ENCODE measurements around the gene ADGRV1.
"Not testable (repeated sequence)": the region's sequence is repeated elsewhere in the genome, so short reads cannot be mapped to it uniquely, and the experiment has no call there.

Gene ADGRV1

DNA sequence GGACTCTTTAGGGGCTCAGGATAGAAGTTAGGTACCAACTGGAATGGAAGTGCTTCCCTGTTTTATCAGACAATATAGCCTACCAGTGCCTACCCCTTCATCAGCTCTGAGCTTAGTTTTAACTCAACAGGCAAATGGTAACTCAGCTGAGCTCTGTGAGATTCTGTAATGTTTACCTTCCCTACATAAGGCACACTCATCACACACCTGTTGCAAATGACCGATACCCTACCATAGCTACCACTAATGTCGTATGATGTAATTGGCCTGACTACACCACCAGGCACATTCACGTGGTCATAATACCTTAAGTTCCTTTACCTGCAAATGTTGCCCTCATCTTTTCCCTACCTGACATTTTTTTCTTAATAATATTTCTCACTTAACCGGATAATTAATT, 254.8 kb downstream of the ADGRV1 start:
- DNase-seq (ENCODE audit: extremely low read depth, low read depth): no peak
- TF ChIP-seq, protein P1, sequence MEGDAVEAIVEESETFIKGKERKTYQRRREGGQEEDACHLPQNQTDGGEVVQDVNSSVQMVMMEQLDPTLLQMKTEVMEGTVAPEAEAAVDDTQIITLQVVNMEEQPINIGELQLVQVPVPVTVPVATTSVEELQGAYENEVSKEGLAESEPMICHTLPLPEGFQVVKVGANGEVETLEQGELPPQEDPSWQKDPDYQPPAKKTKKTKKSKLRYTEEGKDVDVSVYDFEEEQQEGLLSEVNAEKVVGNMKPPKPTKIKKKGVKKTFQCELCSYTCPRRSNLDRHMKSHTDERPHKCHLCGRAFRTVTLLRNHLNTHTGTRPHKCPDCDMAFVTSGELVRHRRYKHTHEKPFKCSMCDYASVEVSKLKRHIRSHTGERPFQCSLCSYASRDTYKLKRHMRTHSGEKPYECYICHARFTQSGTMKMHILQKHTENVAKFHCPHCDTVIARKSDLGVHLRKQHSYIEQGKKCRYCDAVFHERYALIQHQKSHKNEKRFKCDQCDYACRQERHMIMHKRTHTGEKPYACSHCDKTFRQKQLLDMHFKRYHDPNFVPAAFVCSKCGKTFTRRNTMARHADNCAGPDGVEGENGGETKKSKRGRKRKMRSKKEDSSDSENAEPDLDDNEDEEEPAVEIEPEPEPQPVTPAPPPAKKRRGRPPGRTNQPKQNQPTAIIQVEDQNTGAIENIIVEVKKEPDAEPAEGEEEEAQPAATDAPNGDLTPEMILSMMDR (IDR thresholded peaks at IDR 0.05; ENCODE audit: low read depth, low read length, missing control alignments): no peak
- H3K4me3 ChIP-seq (replicated peaks; ENCODE audit: low read depth, low read length): no peak overlapping the region

GRCh38 chr5:90822062-90822461, 263.5 kb downstream of the ADGRV1 start:
- not testable (repeated sequence) for H3K4me3 ChIP-seq (replicated peaks; ENCODE audit: low read depth, low read length); DNase-seq (ENCODE audit: extremely low read depth, low read depth)

DNA sequence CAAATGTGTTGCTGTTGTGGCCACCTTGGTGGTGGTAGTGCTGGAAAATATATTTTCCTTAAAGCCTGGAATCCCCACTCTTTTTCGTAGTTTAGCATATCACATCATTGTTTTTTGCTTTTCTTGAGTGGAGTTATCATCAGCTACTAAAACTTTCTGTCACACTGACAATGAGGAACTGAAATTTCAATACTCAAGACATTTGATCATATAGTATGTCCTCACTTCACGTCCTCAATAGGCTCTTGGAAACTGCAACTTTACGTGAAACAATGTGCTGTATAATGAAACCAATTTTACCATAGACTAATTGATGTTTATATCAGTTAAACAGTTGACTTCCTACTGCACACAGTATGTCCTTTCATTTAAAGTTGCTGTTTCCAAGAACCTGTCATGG, 265.8 kb downstream of the ADGRV1 start:
- TF ChIP-seq, protein P1 (IDR thresholded peaks at IDR 0.05; ENCODE audit: low read depth, low read length, missing control alignments): no peak
- DNase-seq (ENCODE audit: extremely low read depth, low read depth): no peak
- no peak overlapping the region for H3K4me3 ChIP-seq (replicated peaks; ENCODE audit: low read depth, low read length)

DNA sequence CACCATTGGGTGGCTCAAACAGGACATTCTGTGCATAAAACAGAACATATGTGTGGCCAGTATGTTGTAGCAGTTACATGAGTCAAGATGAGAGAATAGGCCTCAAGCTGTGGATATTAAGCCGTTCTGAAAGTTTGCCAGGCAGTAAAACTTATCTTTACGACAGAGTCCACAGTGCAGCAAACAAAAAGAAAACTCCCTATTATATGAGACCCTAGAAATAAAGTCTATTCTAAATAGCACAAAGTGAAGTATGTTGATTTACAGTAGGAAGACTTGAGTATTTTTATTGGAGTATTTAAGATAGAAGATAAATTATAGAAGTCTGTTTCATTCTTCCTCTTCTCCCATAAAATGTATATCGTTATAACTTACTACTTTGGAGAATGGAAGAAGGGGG, 271.5 kb downstream of the ADGRV1 start:
- DNase-seq (ENCODE audit: extremely low read depth, low read depth): no peak
- H3K4me3 ChIP-seq (replicated peaks; ENCODE audit: low read depth, low read length): no peak overlapping the region
- TF ChIP-seq, protein P1 (IDR thresholded peaks at IDR 0.05; ENCODE audit: low read depth, low read length, missing control alignments): no peak

DNA sequence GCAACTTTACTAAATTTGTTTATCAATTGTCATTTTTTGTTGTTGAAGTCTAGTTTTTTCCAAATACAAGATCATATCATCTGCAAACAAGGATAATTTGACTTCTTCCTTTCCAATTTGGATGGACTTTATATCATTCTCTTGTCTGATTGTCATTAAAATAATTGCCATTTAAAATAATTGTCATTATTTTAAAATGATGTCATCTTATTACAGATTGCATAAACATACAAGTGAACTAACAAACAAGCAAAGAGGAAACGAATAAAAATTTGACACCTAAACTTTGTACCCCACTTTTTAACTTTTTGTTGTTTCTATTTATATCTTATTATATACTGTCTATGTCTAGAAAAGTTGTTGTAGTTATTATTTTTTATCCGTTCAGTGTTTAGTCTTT, 275.2 kb downstream of the ADGRV1 start:
- DNase-seq (ENCODE audit: extremely low read depth, low read depth): no peak
- H3K4me3 ChIP-seq (replicated peaks; ENCODE audit: low read depth, low read length): no peak overlapping the region
- TF ChIP-seq, protein P1 (IDR thresholded peaks at IDR 0.05; ENCODE audit: low read depth, low read length, missing control alignments): no peak

DNA sequence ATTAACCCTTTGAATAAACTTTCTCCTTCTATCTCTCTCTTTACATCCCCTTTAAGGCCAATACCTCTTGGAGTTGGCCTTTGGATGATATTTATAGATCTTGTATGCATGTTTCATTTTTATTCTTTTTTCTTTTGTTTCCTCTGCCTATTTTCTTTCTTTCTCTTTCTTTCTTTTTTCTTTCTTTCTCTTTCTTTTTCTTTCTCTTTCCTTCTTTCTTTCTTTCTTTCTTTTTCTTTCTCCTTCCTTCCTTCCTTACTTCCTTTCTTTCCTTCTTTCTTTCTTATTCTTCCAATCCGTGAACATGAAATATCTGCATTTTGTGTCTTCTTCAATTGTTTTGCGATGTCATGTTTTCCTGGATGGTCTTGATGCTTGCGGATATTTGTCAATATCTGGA, 276.1 kb downstream of the ADGRV1 start:
- TF ChIP-seq, protein P1 (IDR thresholded peaks at IDR 0.05; ENCODE audit: low read depth, low read length, missing control alignments): no peak
- H3K4me3 ChIP-seq (replicated peaks; ENCODE audit: low read depth, low read length): no peak overlapping the region
- no peak for DNase-seq (ENCODE audit: extremely low read depth, low read depth)

- DNase-seq (ENCODE audit: extremely low read depth, low read depth): no peak
- H3K4me3 ChIP-seq (replicated peaks; ENCODE audit: low read depth, low read length): no peak overlapping the region
- TF ChIP-seq, protein P1 (IDR thresholded peaks at IDR 0.05; ENCODE audit: low read depth, low read length, missing control alignments): no peak
These were observed 284.8 kb downstream of the ADGRV1 start for GRCh38 chr5:90843443-90843842.
